HG03066 (cell line): ENCODE results near the gene MAP7.
A peak's percentile ranks its signal among the peaks of the same experiment; 100 is the strongest.
"Not testable (repeated sequence)": the region's sequence is repeated elsewhere in the genome, so short reads cannot be mapped to it uniquely, and the experiment has no call there.

Experiments
- ATAC-seq: cut with Tn5 transposase; IDR thresholded peaks from one replicate; pipeline ENCODE4 v1.9.1; 2021; ENCODE audit warnings: low read depth; ENCODE audit not compliant: unreplicated experiment

MAP7 gene

GRCh38 chr6:136550330-136551071 is at the start of gene MAP7:
TSS of gene MAP7 (minus strand) at chr6:136550422. CDS start at chr6:136550408, 14 bp downstream.
- peak; percentile 69 for ATAC-seq

DNA sequence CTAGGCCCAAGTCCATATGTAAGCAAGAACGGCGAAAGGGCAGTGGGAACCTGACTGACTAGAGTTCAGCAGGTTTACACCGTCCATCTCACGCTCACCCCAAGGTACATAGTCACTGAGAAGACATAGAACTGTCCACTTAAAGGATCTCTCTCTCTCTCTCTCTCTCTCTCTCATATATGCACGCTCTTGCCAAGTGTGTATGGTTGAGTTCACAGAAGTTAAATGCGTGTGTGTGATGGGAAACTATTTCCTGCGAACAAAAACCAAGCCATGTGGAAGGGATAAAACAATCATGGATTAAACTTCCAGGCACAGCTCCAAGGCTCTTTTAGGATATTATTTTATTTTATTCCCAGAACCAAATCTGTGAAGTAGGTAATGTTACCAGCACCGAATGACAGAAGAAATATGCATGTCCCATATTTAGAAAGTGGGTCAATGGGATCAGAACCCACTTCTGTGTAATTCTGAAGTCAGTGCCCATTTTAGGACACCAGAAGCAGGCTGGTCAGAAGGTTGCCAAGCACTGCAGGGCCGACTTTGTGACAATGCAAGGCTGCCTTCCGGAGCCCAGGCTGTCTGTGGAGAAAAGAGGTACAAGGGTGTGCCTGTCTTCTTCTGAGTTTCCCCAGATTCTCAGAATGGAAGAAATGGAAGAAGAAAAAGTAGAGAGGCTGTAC is 49.2 kb upstream of the MAP7 start:
- ATAC-seq, result no peak

GRCh38 chr6:136598048-136598447 is 47.8 kb upstream of the MAP7 start:
- ATAC-seq, result no peak

DNA sequence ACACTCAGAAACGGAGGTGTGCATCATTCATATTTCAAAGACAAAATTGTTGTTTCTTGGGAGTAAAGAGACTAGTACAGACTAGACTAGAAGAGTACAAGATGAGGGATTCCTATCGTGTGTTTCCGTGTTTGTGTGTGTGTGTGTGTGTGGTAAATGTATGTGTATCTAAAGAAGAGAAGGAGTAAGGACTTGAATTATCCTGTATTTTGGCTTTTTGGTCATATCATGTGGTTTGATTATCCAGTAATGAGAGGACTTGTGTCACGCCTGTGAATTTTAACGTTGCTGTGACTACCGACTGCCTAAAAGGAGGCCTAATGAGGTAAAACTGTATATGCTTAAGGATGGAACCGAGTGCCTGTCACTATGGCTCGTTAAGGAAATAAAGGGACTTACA is 44.4 kb upstream of the MAP7 start:
- no peak for ATAC-seq

DNA sequence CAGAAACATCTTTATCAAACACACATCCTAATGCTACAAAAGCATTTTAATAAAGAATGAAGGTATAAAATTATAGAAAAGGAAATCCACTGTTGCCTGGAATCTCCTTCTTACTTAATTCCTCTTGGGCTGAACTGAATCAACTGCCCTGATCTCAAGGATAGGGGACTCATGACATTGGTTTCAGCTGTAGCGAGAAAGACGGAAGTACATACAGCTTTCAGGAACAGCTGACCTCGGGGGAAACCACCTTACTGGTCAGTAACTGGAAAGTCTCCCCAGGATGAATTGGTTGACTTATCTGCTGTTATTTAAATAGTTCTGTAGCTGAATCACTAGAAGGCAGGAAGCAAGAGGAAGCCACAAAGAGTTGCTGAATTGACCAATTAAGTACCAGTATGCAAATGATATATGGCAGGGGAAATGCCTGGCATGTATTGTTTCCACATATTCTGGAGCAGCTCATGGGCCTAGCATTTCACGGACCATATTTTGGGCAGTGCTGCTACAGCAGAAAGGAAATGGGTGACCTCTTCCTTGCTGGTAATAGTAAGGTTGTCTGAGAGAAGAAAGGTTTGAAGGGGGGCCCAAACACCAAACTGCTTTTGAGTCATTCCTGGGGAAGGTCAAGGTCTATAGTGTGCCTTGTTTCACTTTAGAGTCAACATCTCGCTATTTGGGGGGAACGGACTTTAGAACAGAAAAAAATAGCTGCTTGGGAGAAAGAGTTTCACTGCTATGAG is 43.7 kb upstream of the MAP7 start:
- peak; percentile 97 for ATAC-seq

GRCh38 chr6:136592930-136593673 is 42.9 kb upstream of the MAP7 start:
- no peak for ATAC-seq

DNA sequence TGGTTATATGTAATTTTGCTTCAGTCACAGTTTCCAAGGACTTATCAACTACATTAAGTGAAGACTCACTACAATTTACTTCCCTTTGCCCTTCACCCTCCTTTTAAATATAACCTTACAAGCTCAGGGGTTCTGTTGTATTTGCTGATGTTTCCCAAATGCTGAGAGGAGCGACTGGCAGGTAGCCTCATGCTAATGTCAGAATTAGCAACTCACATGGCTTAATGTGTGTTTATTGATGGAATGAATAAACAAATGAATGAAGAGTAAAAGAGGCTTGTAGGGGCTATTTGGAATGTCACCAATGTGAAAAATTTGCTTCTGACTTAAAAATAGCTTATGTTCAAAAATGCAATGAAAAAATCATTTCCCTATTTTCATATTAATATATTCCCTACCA is 41.4 kb upstream of the MAP7 start:
- ATAC-seq, result no peak

- ATAC-seq, result not testable (repeated sequence)
Measured at GRCh38 chr6:136590846-136591245, 40.6 kb upstream of the MAP7 start.

DNA sequence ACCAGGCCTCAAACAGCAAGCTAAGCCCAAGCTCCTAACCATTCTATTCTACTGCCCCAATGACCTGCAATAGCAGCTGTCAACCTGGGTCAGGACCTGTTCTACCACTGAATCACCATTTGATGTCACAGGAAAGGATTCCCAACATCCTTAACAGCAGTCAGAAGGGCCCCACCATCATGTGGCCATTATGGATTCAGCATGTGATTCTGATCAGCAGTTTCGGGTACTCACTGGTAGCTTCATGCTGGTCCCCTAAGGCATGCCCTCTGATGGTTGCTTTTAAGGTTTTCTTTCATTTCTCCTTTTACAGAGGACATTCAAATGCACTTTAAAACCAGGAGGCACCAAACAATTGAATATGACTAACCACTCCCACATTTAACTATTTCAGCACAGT is 37.3 kb upstream of the MAP7 start:
- no peak for ATAC-seq

DNA sequence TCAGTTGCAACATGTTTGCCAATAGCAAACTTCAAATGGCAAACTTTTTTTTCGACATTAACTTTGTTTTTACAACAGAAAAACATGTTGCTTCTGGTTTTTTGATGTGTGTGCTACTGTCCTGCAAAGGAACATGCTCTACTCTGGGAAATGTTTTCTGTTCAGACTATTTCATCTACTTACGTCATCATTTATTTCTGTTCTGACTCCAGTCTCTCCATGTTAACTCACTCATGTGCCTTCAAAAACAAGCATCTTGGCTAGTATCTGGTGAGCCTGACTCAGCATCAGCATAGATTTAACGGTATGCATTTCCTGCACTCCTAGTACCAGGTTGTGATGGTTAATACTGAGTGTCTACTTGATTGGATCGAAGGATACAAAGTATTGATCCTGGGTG is 36.1 kb upstream of the MAP7 start:
- no peak for ATAC-seq

GRCh38 chr6:136585523-136585922 is 35.3 kb upstream of the MAP7 start:
- ATAC-seq, result not testable (repeated sequence)

DNA sequence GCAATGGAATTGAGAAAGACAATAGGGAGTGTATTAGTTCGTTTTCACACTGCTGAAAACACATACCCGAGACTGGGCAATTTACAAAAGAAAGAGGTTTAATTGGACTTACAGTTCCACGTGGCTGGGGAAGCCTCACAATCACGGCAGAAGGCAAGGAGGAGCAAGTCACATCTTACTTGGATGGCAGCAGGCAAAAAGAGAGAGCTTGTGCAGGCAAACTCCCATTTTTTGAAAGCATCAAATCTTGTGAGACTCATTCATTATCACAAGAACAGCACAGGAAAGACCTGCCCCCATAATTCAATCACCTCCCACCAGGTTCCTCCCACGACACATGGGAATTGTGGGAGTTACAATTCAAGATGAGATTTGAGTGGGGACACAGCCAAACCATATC is 34.1 kb upstream of the MAP7 start:
- not testable (repeated sequence) for ATAC-seq

DNA sequence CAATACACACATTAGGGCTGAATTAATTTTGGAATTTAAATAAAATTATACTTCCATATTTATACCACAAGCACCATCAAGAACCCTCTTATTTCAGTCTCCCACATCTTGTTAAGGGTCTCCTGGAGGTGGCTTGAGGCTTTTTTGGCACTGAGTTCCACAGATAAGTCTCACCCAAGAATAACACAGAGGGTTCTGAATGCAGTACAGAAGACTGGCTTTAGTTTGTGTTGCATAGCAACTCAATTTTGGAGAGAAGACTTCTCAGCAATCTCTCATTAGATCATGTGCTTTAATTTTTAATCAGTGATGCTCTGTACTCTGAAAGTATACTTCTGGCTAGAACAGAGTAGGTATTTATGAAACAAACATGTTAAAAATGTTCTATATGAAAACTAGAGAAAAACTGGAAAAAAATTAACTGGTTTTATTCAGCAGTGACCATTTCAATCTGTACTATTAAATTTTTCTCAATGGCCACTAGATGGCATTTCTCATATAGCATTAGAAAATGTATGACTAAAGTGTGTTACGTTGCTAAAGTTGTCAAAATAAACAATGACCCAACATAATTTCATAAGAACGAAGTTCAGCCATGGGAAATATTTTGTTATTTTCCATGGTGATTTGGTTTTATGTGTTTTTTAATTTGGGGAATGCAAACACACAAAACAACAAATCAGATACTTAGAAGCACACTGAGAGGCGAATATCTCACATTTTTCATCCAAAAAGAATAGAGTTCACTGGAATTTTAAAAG is 32.7 kb upstream of the MAP7 start:
- no peak for ATAC-seq

GRCh38 chr6:136579800-136580199 is 29.6 kb upstream of the MAP7 start:
- ATAC-seq, result no peak

- ATAC-seq, result no peak
Measured at GRCh38 chr6:136576821-136577220, 26.6 kb upstream of the MAP7 start.

GRCh38 chr6:136571496-136571895 is 21.3 kb upstream of the MAP7 start:
- ATAC-seq, result no peak

- ATAC-seq, result no peak
Measured at GRCh38 chr6:136571065-136571464, 20.8 kb upstream of the MAP7 start.

GRCh38 chr6:136568129-136568528 is 17.9 kb upstream of the MAP7 start:
- no peak for ATAC-seq

- no peak for ATAC-seq
Measured at GRCh38 chr6:136567688-136568087, 17.5 kb upstream of the MAP7 start.

DNA sequence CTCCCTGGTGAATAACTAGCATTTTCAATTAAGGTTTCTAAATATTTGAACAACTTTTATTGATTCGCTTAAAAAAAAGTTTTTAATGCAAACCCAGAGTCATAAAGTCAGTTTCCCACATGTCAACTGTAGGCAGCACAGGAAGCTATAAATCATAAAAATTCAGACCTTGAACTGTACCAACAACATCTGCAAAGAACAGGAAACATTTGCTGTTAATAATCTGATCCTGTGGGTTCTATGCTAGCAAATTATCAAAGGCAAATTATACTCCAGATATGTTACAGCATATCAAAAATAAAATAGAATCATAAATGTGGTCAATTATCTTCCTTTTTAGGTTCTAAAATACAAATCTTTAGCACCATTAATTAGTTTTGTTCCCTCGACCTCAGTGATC is 16.6 kb upstream of the MAP7 start:
- ATAC-seq, result no peak
